Measurements from ENCODE around the gene UBD.

The UBD gene

DNA sequence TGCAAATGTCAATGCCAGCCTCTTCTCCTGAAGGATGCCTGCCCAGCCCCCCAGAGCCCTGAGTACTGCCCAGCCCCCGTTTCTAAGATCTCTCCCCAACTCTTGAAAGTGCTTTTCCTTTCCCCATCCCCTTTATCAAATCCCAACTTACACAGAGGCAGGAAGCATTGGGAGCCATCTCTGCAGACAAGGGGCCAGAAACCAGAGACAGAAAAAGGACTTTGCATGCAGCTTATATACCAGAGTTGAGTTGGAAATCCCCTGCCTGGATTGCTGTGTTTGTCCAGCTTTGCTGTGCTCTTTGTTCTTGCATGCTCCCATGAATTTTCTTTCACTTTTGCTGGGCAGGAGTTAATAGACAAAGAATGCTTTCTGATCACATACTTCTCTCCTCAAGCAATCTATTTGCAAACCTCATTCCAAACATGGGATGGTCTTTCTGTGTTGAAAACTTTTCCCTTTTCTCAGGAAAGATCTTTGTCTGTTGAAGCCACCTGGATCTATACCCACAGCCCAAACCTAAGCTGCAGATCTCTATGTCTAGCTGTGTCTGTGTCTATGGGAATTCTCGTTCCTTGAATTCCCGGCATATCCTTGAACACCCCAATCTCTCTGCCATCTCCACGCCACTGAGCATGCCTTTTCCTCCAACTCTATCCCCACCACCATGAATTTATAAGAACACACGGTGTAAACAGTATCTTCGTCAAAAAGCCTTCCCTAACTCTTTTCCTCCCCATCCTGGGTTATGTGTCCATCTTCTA lies at the start of gene UBD:
Gene UBD, minus strand, starts transcription at position 209 of the 764 bp plus-strand sequence. Its CDS starts 31 bp downstream, at position 178.
- no peak within 1 kb of the TSS for H3K27ac ChIP-seq
- CTCF ChIA-PET = no interaction called here
- no peak for DNase-seq (ENCODE audit: low spot score)
- POLR2A ChIA-PET (ENCODE audit: low non-redundant PET) = no interaction called here
- TF ChIP-seq, protein P1, sequence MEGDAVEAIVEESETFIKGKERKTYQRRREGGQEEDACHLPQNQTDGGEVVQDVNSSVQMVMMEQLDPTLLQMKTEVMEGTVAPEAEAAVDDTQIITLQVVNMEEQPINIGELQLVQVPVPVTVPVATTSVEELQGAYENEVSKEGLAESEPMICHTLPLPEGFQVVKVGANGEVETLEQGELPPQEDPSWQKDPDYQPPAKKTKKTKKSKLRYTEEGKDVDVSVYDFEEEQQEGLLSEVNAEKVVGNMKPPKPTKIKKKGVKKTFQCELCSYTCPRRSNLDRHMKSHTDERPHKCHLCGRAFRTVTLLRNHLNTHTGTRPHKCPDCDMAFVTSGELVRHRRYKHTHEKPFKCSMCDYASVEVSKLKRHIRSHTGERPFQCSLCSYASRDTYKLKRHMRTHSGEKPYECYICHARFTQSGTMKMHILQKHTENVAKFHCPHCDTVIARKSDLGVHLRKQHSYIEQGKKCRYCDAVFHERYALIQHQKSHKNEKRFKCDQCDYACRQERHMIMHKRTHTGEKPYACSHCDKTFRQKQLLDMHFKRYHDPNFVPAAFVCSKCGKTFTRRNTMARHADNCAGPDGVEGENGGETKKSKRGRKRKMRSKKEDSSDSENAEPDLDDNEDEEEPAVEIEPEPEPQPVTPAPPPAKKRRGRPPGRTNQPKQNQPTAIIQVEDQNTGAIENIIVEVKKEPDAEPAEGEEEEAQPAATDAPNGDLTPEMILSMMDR (conservative IDR thresholded peaks at IDR 0.05; ENCODE audit: low read depth) = no peak

DNA sequence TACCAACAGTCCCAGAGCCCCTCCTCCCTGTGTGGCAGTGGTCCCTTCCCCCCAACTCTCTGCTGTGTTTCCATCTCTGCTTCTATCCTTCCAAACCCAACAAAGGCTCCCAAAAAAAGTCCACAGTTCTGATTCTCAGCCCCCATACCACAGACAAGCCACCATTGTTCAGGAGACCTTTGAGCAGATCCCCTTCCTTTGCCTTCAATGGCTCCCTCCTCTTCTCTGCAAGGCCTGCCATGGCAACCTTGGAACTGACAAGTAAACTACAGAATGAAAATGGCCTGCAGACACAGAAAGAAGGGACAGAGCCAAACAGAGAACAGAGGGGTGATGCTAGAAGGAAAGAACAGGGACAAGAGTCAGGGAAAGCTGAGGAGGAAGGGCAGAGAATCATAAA lies 48.6 kb upstream of the UBD start:
- TF ChIP-seq, protein P1 (conservative IDR thresholded peaks at IDR 0.05; ENCODE audit: low read depth) = no peak
- no peak overlapping the region for H3K27ac ChIP-seq
- ChIA-PET POLR2A (ENCODE audit: low non-redundant PET) (no interaction called here), CTCF (interaction anchor here (0.7 kb wide), 1 partner anchor 16 kb away, joined by 3 read pairs; no protein-coding TSS in a partner anchor)
- no peak for DNase-seq (ENCODE audit: low spot score)

DNA sequence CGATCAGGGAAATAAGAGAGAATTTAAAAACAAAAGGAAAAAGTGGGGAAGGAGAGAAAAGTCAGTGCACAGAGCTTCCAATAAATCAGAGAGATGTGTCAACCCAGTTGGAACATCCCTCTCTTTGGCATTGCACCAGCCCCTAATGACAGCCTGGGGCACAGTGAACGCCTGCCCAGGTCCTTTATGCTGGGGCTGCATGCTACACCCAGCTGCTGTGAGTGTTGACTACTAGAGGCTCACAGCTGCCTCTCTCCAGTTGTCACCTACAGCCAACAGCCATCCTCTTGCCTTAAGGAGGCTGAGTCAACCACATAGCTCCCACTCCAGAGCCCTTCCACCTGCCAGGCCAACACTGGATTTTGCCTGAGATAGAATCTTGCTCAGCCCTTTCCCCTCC lies 44.4 kb upstream of the UBD start:
- TF ChIP-seq, protein P1 (conservative IDR thresholded peaks at IDR 0.05; ENCODE audit: low read depth) = no peak
- ChIA-PET CTCF (interaction anchor here (0.6 kb wide), 1 partner anchor 773 kb away, joined by 3 read pairs; no protein-coding TSS in a partner anchor), POLR2A (ENCODE audit: low non-redundant PET) (no interaction called here)
- H3K27ac ChIP-seq = no peak overlapping the region
- DNase-seq (ENCODE audit: low spot score) = no peak

DNA sequence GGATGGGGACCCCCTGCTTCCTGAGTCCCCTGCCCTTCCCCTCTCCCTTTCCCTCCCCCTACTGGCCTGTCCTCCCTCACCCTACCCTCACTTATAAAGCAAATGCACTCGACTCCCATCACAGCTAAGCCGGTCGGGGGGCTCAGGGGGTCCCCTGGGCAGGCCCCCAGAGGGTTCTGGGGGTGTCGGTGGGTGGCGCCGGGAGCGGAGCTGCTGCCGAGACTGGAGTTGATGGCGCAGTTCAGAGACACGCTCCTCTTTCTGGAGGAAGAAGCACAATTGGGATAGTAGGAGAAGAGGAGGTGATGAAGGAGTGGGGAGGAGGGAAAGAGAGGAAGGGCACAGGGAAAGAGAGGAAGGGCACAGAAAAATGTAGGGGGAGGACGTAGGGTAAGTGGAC lies 43.9 kb upstream of the UBD start:
- TF ChIP-seq, protein P1 (conservative IDR thresholded peaks at IDR 0.05; ENCODE audit: low read depth) = no peak
- ChIA-PET CTCF (interaction anchor here (0.5 to 0.6 kb wide), 3 partner anchors 101 to 773 kb away, joined by 3 read pairs; no protein-coding TSS in a partner anchor), POLR2A (ENCODE audit: low non-redundant PET) (no interaction called here)
- H3K27ac ChIP-seq = no peak overlapping the region
- no peak for DNase-seq (ENCODE audit: low spot score)

DNA sequence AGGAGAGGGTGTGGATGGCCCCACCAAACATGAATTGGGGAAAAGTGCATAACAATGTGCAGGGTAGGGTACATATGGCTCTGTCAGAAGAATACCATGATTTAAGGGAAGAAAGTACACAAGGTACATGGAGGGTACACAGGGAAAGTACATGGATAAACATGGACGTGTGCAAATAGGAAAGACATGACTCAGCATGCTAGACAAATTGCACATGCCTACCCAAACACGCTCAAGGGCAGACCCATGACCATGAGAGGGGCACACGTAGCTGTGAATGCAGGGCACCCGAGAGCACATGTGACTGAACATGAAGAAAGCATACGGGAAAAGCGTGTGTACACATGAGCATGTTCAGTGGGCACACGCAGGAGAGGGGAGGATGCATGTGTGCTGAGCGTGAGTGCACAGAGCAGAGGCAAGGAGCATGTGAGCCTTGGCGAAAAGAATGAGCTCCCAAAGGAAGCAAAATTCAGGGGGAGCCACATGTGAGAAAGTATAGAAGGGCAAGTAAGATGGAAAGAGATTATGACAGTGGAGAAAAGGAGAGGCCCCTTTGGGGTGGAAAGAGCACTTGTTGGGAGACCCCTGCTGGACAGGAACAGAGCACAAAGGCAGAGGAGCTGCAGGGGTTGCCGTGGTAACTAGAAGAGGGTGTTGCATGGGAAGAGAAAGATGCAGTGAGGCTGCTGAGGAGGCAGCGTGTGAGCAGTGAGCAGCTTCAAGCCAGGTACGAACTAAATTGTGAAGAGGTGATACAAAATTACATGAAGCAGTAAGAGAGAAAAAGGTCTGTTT lies 43.2 kb upstream of the UBD start:
- CTCF ChIA-PET = interaction anchor here (0.5 to 0.6 kb wide), 2 partner anchors 100 to 540 kb away, joined by 3 read pairs; no protein-coding TSS in a partner anchor
- DNase-seq (ENCODE audit: low spot score) = peak; percentile 13
- TF ChIP-seq, protein P1 (conservative IDR thresholded peaks at IDR 0.05; ENCODE audit: low read depth) = no peak
- POLR2A ChIA-PET (ENCODE audit: low non-redundant PET) = no interaction called here
- no peak overlapping the region for H3K27ac ChIP-seq

DNA sequence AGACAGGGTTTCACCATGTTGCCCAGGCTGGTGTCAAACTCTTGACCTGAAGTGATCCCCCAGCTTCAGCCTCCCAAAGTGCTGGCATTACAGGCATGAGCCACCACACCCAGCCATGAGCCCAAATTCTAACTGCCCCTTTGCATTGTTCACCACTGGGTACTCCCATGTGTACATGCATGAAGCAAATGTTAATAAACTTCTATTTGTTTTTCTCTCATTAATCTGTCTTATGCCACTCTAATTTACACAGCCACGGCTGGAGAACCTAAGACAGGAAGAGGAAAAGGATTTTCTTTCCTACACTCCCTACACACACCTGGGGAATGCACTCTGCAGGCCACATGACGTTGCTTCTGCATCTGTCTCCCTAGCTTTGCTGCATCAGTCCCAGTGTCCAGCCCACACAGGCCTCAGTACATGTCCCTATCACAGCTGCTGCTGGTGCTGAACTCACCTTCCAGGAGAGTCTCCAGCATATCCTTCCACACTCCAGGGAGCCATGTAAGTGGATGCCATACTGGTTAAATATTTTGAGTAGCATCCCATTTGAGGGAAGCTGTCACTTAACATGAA lies 38.7 kb upstream of the UBD start:
- no peak for DNase-seq (ENCODE audit: low spot score)
- POLR2A ChIA-PET (ENCODE audit: low non-redundant PET) = no interaction called here
- TF ChIP-seq, protein P1 (conservative IDR thresholded peaks at IDR 0.05; ENCODE audit: low read depth) = no peak
- H3K27ac ChIP-seq = no peak overlapping the region
- CTCF ChIA-PET = interaction anchor here (0.7 to 0.9 kb wide), 2 partner anchors 29 to 236 kb away, joined by 3 to 4 read pairs; no protein-coding TSS in a partner anchor
